T-helper 1 cell treated with Interleukin-12 subunit alpha and Interleukin-12 subunit beta and Interleukin-4 antibody, amounts not matched to agents 30 μg/mL and 1 μg/mL, for 36 hours (primary cell): ENCODE data around the gene ZDHHC17.
"Not testable (repeated sequence)": the region's sequence is repeated elsewhere in the genome, so short reads cannot be mapped to it uniquely, and the experiment has no call there.

ENCODE experiments used
- H3K27ac Mint-ChIP-seq: one replicate; pipeline ENCODE4 v1.8.0; 2021; ENCODE audit warnings: mild to moderate bottlenecking, mixed read lengths
- H3K27me3 Mint-ChIP-seq: one replicate; pipeline ENCODE4 v1.8.0; 2021; ENCODE audit warnings: low read depth, mixed read lengths
- H3K36me3 Mint-ChIP-seq: one replicate; pipeline ENCODE4 v1.8.0; 2021; ENCODE audit warnings: low read depth, mixed read lengths
- H3K4me1 Mint-ChIP-seq: one replicate; pipeline ENCODE4 v1.8.0; 2021; ENCODE audit warnings: low read depth, mixed read lengths
- H3K4me3 Mint-ChIP-seq: one replicate; pipeline ENCODE4 v1.8.0; 2021; ENCODE audit warnings: mild to moderate bottlenecking, moderate library complexity, mixed read lengths
- H3K9me3 Mint-ChIP-seq: one replicate; pipeline ENCODE4 v1.8.0; 2021; ENCODE audit warnings: mixed read lengths

ZDHHC17 gene

GRCh38 chr12:76746516-76746915 lies 17.4 kb upstream of the ZDHHC17 start:
- Mint-ChIP-seq H3K27me3 (peaks cover 9% of the 10 kb centered on the region), H3K4me3 (no peak overlapping the region), H3K27ac (no peak overlapping the region), H3K9me3 (no peaks in the 10 kb centered on the region), H3K4me1 (no peaks in the 10 kb centered on the region), H3K36me3 (no peaks in the 10 kb centered on the region)

DNA sequence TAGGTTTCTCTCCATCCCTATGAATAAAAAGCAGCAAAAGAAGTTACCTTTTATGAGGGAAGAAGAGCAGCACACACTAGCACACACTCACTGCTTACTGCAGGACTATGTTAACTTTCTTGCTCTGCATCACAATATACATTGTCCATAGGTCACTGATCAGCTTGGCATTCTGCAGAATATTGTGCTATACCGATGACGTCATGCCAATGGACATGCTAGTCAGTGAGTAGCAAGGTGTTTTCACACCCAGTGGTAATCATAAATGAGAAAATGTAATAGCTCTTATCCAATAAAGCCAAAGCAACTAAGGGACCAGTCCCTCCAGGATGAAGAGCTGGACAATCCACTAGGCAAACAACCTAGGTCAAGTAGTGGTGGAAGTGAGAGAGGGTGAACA lies 16.7 kb upstream of the ZDHHC17 start:
- H3K4me1 Mint-ChIP-seq: no peaks in the 10 kb centered on the region
- no peak overlapping the region for H3K4me3 Mint-ChIP-seq
- no peak overlapping the region for H3K27ac Mint-ChIP-seq
- H3K36me3 Mint-ChIP-seq: no peaks in the 10 kb centered on the region
- peaks cover 13% of the 10 kb centered on the region for H3K27me3 Mint-ChIP-seq
- H3K9me3 Mint-ChIP-seq: no peaks in the 10 kb centered on the region

DNA sequence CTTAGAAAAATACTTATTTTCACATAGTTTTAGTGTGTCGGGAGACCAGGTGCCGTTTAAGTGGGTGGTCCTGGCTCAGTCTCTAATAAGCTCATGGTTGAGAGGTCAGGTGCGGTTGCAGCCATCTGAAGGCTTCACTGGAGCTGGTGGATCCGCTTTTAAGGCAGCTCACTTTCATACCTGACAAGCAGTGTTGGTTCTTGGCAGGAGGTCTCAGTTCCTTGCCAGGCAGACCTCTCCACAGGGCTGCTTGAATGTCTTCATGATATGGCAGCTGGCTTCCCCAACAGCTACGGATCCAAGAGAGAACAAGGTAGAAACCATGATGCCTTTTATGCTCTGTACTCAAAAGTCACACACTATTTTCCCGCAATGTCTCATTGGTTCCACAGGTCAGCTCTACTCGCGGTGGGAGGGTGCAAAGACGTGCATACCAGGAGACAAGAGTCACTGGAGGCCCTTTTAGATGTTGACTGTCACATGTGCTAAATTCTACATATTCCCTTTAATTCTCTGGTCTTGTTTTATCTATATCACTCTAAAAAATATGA lies 8.0 kb upstream of the ZDHHC17 start:
- H3K27ac Mint-ChIP-seq: no peak overlapping the region

DNA sequence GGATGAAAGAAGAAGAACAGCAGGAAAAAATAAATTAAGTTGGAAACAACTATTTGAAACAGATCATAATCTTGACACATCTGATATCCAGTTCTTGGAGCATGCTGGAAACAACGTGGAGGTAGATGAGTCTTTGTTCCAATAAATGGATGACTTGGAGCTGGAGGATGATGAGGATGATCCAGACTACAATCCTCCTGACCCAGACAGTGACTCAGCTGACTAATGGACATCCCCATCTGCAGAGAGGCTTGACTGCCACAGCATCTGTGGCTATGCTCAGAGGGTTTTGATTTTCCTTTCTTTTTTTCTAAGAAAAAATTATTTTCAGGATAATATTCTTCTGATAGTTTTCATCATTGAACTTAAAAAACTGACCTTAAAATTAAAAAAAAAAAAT lies 6.2 kb upstream of the ZDHHC17 start:
- Mint-ChIP-seq H3K9me3 (no peaks in the 10 kb centered on the region), H3K27me3 (peaks cover 30% of the 10 kb centered on the region), H3K27ac (no peak overlapping the region), H3K36me3 (no peaks in the 10 kb centered on the region), H3K4me3 (no peak overlapping the region), H3K4me1 (no peaks in the 10 kb centered on the region)

More for the DNA sequence above, 8.0 kb upstream of the ZDHHC17 start:
- Mint-ChIP-seq H3K36me3 (no peaks in the 10 kb centered on the region), H3K27me3 (peaks cover 28% of the 10 kb centered on the region), H3K4me1 (no peaks in the 10 kb centered on the region), H3K4me3 (no peak overlapping the region), H3K9me3 (no peaks in the 10 kb centered on the region)

DNA sequence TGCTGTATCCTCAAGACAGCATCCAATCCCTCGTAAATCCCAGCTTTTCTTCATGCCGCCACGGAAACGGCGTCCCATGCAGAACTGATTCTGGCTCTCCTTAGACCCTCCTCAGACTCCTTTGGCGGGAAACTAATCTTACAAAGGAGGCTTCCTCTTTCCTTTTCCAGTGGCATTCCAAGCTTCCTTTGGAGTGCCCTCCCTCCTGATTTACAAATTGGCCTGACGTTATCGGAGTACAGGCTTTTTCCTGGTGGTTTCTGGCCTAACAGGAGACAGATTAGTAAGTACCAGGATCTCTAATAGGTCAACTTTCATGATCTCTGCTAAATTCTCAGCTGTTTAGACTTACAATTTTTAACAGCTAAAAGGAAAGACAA lies 1.3 kb upstream of the ZDHHC17 start:
- Mint-ChIP-seq H3K27me3 (peaks cover 25% of the 10 kb centered on the region), H3K36me3 (peaks cover 1% of the 10 kb centered on the region), H3K4me3 (peak overlapping the region; percentile 98), H3K4me1 (peaks cover 22% of the 10 kb centered on the region), H3K27ac (peak overlapping the region; percentile 85), H3K9me3 (no peaks in the 10 kb centered on the region)

DNA sequence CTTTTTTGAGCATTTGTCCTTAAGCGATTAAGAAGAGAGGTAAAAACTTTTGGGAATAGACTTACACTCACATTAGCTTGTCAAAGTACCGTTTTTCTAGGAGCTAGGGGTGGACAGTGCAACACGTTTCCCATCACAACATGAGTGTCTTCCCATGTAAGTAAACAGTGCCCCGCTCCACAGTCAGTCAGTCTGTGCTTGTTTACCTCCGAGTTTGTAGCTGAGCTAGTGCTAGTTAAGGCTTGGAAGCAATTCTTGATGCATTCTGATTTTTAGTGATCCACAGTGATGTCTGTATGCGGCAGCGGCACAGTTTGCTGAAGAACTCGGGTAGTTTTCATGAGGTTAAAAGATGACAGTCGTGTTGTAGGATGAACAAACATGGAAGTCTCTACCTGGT lies 941 bp downstream of the ZDHHC17 start:
- peaks cover 9% of the 10 kb centered on the region for H3K27me3 Mint-ChIP-seq
- H3K4me1 Mint-ChIP-seq: peaks cover 22% of the 10 kb centered on the region
- peak overlapping the region; percentile 98 for H3K4me3 Mint-ChIP-seq
- peak overlapping the region; percentile 94 for H3K27ac Mint-ChIP-seq
- no peaks in the 10 kb centered on the region for H3K9me3 Mint-ChIP-seq
- H3K36me3 Mint-ChIP-seq: peaks cover 1% of the 10 kb centered on the region

DNA sequence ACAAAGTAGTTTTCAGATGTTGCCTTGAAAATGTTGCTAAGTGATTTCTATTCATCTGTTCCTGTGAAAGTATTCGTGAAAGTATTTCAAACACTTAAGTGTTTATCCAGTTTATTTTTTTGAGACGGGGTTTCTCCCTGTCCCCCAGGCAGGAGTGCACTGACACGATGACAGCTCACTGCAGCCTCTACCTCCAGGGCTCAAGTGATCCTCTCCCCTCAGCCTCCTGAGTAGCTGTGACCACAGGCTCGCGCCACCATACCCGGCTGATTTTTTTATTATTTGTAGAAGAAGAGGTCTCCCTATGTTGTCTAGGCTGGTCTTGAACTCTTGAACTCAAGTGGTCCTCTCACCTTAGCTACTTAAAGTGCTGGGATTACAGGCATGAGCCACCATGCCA lies 1.7 kb downstream of the ZDHHC17 start:
- peak overlapping the region; percentile 98 for H3K4me3 Mint-ChIP-seq
- H3K36me3 Mint-ChIP-seq: peaks cover 1% of the 10 kb centered on the region
- peaks cover 25% of the 10 kb centered on the region for H3K4me1 Mint-ChIP-seq
- H3K9me3 Mint-ChIP-seq: no peaks in the 10 kb centered on the region
- H3K27me3 Mint-ChIP-seq: peaks cover 9% of the 10 kb centered on the region
- H3K27ac Mint-ChIP-seq: peak overlapping the region; percentile 94

DNA sequence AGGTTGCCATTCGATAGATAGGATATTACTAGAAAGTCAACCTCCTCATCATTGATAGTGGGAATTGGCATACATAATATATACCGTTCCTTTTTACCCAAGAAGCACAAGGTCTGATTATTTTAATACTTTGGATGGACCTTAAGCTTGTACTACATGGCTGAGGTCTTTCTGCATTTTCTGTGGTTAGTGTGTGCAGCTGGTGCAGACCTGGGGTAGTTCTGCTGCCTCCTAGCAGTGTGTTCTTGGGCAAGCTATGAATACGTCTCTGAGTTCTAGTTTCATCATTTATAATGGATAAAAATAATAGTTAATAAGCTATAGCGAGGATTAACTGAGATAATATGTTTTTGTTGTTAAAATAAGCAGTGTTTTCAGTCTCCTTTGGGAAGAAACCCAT lies 2.2 kb downstream of the ZDHHC17 start:
- no peak overlapping the region for H3K27ac Mint-ChIP-seq
- H3K4me3 Mint-ChIP-seq: peak overlapping the region; percentile 40
- H3K9me3 Mint-ChIP-seq: no peaks in the 10 kb centered on the region
- peaks cover 25% of the 10 kb centered on the region for H3K4me1 Mint-ChIP-seq
- peaks cover 1% of the 10 kb centered on the region for H3K36me3 Mint-ChIP-seq
- H3K27me3 Mint-ChIP-seq: peaks cover 3% of the 10 kb centered on the region

DNA sequence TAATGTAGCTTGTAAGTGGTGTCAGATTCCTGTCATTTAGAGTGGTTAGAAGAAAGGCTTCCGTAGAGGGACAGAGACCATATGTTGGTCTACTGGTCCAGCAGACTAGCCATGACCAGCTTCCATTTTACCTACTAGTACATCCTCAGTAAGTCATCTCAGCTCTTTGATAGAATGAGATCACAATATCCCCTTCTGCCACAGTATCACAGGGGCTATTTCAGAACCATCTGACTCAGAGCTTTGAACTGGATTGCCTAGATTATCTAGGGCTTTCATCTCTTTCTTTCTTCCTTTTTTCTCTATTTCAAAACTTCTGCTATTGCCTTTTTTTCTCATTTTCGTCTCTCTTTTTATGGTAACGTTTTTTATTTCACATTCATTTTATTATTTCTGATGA lies 4.7 kb downstream of the ZDHHC17 start:
- Mint-ChIP-seq H3K27ac (no peak overlapping the region), H3K27me3 (no peaks in the 10 kb centered on the region), H3K4me3 (no peak overlapping the region), H3K9me3 (no peaks in the 10 kb centered on the region), H3K36me3 (peaks cover 4% of the 10 kb centered on the region), H3K4me1 (peaks cover 32% of the 10 kb centered on the region)

DNA sequence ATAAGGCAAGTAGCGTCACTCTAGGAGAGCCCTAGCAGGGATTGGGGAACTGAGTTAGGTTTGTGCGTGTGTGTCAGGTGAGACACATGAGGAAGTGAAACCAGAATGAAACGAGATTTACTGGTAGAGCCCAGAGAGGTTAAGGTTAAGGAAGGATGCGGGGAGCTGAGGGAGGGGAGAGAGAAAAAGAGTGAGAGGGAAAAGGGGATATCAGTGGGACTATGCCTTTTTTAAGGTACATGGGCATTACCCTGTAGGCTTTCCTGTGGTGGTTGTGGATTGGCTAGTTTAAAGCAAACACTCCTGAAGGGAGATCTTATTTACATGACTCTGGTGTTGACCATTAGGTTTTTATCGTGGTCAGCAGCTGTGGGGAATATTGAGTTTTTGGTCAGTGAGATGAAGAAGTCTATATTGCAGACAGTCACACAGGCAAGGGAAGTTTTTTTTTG lies 13.9 kb downstream of the ZDHHC17 start:
- H3K9me3 Mint-ChIP-seq: peaks cover 5% of the 10 kb centered on the region
- peaks cover 16% of the 10 kb centered on the region for H3K36me3 Mint-ChIP-seq
- peak overlapping the region; percentile 25 for H3K4me3 Mint-ChIP-seq
- no peak overlapping the region for H3K27ac Mint-ChIP-seq
- H3K4me1 Mint-ChIP-seq: peaks cover 33% of the 10 kb centered on the region
- no peaks in the 10 kb centered on the region for H3K27me3 Mint-ChIP-seq

- Mint-ChIP-seq H3K36me3 (peaks cover 12% of the 10 kb centered on the region), H3K4me1 (peaks cover 31% of the 10 kb centered on the region), H3K9me3 (peaks cover 5% of the 10 kb centered on the region), H3K27me3 (no peaks in the 10 kb centered on the region), H3K27ac (no peak overlapping the region), H3K4me3 (no peak overlapping the region)
These were observed 14.4 kb downstream of the ZDHHC17 start for GRCh38 chr12:76778364-76778763.

DNA sequence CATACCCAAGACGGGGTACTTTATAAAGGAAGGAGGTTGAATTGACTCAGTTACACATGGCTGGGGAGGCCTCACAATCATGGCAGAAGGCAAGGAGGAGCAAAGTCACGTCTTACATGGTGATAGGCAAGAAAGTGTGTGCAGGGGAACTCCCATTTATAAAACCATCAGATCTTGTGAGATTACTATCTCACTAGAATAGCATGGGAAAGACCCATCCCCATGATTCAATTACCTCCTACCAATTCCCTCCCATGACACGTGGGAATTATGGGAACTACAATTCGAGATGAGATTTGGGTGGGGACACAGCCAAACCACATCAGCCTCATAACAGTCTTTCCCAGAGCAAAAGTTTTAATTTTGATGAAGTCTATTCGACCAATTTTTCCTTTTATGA lies 15.4 kb downstream of the ZDHHC17 start:
- Mint-ChIP-seq H3K36me3 (peaks cover 12% of the 10 kb centered on the region), H3K4me1 (peaks cover 31% of the 10 kb centered on the region)
- H3K4me3 Mint-ChIP-seq, H3K27ac Mint-ChIP-seq, H3K27me3 Mint-ChIP-seq, H3K9me3 Mint-ChIP-seq: not testable (repeated sequence)

DNA sequence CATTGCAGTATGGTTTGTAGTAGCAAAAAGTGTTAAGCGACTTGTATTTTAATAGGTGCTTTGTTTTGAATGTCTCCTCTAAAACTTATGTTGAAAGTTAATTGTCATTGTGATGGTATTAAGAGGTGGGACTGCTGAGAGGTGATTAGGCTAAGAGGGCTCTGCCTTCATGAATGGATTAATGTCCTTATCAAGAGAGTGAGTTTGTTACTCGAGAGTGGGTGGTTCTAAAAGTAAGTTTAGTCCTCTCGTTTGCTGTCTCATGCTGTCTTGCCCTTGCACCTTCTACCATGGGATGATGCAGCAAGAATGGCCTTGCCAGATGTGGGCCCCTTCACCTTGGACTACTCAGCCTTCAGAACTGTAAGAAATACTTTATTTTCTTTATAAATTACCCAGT lies 17.4 kb downstream of the ZDHHC17 start:
- Mint-ChIP-seq H3K4me3 (no peak overlapping the region), H3K27ac (no peak overlapping the region), H3K9me3 (peaks cover 5% of the 10 kb centered on the region), H3K27me3 (no peaks in the 10 kb centered on the region), H3K36me3 (peaks cover 12% of the 10 kb centered on the region), H3K4me1 (peaks cover 28% of the 10 kb centered on the region)

GRCh38 chr12:76782526-76782925 lies 18.6 kb downstream of the ZDHHC17 start:
- H3K36me3 Mint-ChIP-seq: peaks cover 12% of the 10 kb centered on the region
- peaks cover 19% of the 10 kb centered on the region for H3K4me1 Mint-ChIP-seq
- no peaks in the 10 kb centered on the region for H3K27me3 Mint-ChIP-seq
- no peak overlapping the region for H3K4me3 Mint-ChIP-seq
- no peak overlapping the region for H3K27ac Mint-ChIP-seq
- peaks cover 5% of the 10 kb centered on the region for H3K9me3 Mint-ChIP-seq

- no peak overlapping the region for H3K27ac Mint-ChIP-seq
- H3K9me3 Mint-ChIP-seq: no peaks in the 10 kb centered on the region
- H3K36me3 Mint-ChIP-seq: peaks cover 3% of the 10 kb centered on the region
- H3K4me1 Mint-ChIP-seq: peaks cover 7% of the 10 kb centered on the region
- H3K27me3 Mint-ChIP-seq: no peaks in the 10 kb centered on the region
- H3K4me3 Mint-ChIP-seq: no peak overlapping the region
These were observed 20.7 kb downstream of the ZDHHC17 start for GRCh38 chr12:76784600-76785051.

DNA sequence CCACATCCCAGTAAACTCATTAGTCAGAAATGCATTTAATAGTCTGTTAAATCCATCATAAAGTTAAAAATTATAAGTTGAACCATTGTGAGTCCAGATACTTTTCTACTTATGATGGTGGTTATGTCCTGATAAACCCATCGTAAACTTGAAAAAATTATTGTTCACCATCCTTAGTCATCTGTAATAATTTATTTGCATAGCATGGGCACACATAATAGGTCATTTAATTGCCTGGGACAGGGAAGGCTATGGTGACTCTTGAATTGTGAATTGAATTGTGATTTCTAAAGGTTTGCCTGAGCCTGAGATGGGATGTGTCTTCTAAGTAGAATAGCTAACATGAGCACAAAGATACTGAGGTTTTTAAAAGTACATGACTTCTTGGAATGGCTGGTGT lies 21.5 kb downstream of the ZDHHC17 start:
- no peaks in the 10 kb centered on the region for H3K9me3 Mint-ChIP-seq
- H3K36me3 Mint-ChIP-seq: no peaks in the 10 kb centered on the region
- H3K4me1 Mint-ChIP-seq: peaks cover 3% of the 10 kb centered on the region
- no peak overlapping the region for H3K4me3 Mint-ChIP-seq
- H3K27ac Mint-ChIP-seq: no peak overlapping the region
- no peaks in the 10 kb centered on the region for H3K27me3 Mint-ChIP-seq
